GM18499 (cell line): ENCODE measurements around the gene ACVR1B.
"Not testable (repeated sequence)": the region's sequence is repeated elsewhere in the genome, so short reads cannot be mapped to it uniquely, and the experiment has no call there.

Source experiments
- ATAC-seq: cut with Tn5 transposase; IDR thresholded peaks from one replicate; pipeline ENCODE4 v1.9.1; 2021; ENCODE audit warnings: moderate number of reproducible peaks; ENCODE audit not compliant: insufficient read depth, unreplicated experiment

ACVR1B gene

DNA sequence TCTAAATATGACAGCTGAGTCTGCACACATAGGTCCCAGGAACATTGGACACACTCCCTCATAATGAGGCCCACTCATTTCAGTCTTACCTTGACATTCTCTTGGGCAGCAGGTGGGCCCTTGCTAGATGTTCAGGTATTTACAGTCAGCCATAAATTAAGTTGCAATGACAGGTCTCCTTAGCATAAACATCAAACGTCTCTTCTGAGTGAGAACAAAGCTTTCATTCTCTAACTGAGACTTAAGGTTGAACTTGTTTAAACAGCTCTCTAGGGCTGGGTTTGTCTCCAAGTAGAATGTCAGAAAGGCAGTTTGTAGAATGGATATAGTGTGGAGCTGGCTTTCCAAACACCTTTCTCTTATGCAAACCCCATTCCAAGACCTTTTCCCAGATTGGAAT lies 10.3 kb downstream of the ACVR1B start:
- no peak for ATAC-seq

DNA sequence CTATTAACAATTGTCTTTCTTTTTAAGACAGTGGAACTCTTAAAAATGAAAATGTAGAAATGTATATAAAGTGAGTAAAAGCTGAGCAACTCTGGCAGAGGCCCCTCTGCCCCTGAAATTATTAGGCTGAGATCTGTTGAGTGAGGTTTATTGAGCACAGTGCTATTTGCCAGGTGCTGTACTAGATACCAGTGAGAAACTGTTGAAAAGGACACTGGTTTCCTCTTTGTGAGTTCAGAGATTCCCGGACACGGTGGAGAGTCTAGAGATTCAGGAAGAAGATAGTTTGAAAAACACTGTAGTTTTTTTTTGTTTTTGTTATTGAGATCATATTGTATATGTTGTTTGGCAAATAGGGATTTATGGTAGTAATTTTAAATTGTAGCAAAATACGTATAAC lies 11.2 kb downstream of the ACVR1B start:
- no peak for ATAC-seq

DNA sequence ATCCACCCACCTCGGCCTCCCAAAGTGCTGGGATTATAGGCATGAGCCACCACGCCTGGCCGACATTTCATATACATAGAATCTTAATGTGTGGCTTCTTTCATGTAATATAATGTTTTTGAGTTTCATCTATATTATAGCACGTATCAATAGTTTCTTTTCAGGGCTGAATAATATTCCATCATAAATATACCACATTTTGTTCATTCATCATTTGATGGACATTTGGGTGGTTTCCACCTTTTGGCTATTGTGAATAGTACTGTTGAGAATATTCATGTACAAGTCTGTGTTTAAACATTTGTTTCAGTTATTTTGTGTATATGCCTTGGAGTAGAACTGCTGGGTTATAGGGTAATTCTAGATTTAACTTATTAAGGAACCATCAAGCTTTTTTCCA lies 12.0 kb downstream of the ACVR1B start:
- ATAC-seq = no peak

DNA sequence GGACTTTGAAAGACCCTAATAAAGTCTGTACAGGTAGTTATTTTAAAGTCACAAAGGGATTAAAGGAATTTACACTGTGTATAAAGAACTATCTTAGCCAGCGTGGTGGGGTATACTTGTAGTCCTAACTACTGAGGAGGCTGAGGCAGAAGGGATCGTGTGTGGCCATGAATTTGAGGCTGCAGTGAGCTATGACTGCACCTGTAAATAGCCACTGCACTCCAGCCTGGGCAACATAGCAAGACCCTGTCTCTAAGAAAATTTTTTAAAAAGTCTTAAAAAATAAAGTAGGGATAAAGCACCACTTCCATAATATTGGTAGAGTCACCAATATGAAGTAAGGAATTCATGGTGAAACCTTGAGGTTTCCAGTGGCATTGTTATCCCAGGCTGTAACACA lies 18.1 kb downstream of the ACVR1B start:
- no peak for ATAC-seq

DNA sequence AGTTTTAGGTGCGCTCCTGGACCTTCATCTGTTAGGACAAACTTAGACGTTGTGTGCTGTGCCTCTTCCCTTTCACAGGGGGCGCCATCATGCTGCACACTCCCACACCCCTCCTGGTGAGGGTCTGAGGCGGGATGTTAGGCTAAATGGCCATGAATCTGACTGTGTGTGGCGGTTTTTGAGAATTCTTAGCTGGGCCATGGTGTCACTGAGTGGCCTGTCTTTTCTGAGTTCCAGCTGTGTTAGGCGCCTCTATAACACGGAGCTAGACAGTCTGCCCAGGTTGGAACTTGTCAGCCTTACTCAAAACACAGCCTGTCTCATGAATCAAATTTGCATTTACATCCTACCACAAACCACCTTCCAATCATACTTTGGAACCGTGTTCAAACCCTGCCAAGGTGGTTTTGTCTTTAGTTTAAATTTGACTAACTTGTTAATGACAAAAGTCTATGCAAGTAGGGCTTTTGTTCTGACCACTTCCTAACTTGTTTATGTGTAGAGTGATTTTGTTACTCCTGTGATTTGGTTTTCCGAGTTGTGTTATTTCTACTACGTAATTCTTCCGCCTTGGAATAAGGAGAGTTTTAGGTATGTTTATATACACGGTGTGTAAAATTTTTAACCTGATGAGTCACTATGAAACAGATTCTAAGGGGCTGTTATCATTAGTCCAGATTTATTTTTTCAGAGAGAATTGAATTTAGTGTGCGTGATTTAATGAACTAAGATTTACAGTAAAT lies 19.6 kb downstream of the ACVR1B start:
- peak; percentile 82 for ATAC-seq

DNA sequence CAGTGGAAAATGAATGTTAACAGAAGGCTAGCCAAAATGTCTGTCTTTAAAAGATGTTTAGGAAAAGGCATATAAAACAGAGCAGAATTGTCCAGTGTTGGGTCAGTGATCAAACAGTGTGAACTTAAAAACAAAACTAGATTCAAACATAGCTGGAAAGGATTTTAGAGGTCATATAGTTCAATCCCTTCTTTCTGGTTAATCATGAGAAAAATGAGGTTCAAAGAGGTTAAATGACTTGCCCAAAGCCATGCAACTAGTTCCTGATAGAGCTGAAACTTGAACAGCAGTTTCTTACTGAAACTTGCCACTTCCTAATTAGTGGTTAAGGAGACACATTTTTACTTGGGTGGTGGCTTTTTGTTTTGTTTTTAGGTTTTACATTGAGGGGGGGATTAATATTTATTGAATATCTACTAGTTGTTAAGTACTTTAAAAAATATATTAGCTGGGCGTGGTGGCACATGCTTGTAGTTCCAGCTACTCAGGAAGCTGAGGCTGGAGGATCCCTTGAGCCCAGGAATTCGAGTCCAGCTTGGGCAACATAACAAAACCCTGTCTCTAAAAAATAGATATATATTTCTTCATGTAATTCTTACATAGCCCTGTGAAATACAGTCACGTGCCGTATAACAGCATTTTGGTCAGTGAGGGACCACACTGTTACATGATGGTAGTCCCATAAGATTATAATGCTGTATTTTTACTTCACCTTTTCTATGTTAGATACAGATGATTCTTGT lies 20.4 kb downstream of the ACVR1B start:
- no peak for ATAC-seq

DNA sequence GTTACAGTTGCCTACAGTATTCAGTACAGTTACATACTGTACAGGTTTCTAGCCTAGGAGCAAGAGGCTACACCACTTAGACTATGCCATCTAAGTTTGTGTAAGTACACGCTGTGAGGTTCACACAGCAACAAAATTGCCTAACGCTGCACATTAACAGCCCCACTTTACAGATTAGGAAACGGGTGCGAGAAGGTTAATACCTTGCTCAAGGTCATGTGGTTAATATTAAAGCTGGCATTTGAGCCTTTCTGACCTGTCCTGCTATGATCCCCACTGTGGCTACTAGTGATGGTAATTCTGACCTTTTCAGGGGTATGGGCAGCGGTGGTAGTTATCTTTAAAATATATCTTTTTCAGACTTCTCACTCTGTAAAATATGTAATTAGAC lies 20.9 kb downstream of the ACVR1B start:
- ATAC-seq = no peak

DNA sequence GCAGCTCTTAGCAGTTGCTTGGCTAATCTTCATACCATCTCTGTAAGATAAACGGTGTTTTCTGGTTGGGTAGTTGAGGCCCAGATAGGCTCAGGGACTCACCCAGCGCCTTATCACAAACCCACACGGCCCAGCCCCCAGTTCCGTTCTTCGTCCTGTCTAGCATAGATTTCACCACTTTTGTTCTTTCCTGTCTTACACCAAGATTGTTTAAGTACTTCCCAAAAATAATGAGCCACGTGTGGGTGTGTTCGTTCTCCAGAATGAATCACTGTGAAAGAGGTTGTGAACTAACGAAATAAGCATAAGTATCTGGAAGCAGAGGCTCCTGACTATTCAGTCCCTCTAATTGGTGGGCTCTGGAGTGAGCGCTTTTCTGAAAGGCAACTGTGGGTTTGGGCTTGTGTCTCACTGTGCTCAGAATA lies 21.4 kb downstream of the ACVR1B start:
- no peak for ATAC-seq

DNA sequence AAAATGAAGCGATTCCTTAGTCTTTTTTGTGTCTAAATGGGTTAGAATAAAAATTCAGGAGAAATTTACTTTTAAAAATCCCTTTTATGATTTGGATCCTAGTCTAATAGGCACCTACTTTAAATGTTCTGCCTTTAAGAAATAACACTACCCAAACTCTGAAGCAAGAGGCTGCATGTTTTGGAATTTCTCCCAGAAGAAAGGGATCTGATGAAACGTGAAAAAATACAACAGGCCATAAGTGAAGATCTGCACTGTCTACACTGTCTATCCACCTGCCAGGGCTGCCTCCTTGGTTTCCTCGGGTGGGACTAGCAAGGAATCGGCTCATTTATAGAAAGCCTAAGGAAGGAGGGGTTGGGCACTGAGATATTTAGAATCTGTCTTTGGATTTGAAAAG lies 22.1 kb downstream of the ACVR1B start:
- ATAC-seq = no peak

DNA sequence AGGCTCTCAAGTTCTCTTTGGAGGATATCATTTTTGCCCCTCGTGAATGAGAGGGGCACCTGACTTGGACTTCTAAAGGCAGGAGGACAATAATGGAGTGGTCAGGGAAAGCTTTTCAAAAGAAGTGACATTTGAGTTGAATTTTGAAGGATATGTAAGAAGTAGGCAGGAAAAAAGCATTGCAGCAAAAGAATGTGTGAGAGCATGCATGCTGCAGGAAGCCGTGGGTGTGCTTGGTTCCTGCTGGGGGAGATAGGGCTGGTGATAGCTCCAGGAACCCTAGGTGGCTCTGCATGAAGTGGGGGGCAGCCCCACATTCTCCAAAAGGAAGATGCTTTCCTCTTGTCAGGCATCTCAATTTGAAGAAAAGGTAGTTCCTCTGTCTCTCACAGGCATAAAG lies 23.1 kb downstream of the ACVR1B start:
- ATAC-seq = no peak

DNA sequence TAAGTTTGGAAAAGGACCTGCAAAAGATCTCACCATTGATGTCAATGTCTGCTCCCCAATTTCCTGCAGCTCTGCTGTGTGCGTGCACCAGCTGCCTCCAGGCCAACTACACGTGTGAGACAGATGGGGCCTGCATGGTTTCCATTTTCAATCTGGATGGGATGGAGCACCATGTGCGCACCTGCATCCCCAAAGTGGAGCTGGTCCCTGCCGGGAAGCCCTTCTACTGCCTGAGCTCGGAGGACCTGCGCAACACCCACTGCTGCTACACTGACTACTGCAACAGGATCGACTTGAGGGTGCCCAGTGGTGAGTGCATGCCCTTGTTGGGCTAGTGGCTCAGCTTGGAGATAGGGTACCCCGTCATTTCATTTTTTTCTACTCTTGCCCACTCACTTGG lies 23.7 kb downstream of the ACVR1B start:
- ATAC-seq = no peak

DNA sequence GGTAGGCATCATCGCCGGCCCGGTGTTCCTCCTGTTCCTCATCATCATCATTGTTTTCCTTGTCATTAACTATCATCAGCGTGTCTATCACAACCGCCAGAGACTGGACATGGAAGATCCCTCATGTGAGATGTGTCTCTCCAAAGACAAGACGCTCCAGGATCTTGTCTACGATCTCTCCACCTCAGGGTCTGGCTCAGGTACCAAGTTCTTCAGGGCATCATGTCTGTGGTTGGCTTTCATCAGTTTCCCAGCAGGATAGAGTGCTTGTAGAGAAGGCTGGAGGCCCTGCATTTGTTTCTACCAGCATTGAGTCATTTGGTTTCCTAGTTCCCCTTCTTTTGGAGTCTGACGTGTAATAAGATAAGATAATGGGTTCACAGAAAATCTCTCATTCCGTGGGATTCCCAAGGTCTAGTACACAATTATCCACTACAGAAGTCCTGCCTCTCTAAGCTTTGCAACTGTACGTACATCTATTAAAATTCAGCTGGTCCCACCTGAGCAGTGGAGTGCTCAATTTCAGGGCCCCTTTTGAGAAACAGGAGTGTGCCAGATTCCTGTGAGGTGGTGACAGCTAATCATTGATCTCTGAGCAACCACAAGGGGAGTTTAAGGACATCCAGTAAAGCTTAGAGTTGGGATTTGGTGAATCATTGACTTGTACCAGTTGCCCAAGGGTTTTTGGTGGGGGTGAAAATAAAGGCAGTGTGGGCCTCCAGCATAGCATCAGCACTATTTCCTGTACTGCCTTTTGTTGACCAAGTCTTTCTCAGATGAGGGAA lies 25.1 kb downstream of the ACVR1B start:
- ATAC-seq = no peak

DNA sequence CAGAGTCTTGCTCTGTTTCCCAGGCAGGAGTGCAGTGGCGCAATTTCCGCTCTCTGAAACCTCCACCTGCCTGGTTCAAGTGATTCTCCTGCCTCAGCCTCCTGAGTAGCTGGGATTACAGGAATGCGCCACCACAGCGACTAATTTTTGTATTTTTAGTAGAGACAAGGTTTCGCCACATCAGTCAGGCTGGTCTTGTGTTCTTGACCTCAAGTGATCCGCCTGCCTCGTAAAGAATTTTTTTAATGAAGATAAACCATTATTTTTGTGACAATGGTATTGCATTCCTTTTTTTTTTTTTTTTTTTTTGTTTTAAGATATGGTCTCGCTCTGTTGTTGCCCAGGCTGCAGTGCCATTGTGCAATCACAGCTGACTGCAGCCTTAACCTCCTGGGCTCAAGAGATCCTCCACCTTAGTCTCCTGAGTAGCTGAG lies 25.8 kb downstream of the ACVR1B start:
- no peak for ATAC-seq

DNA sequence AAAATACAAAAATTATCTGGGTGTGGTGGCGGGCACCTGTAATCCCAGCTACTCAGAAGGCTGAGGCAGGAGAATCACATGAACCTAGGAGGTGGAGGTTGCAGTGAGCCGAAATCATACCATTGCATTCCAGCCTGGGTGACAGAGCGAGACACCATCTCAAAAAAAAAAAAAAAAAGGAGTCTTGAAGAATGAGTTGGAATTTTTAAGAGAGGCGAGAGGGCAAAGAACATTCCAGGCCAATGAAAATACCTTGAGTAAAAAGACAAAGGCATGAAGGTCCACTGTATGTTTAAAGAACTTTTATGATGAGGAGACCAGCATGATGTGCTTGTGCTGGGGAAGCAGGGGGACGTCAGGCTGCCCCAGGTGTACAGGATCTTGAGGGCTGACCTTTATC lies 27.8 kb downstream of the ACVR1B start:
- ATAC-seq = not testable (repeated sequence)

DNA sequence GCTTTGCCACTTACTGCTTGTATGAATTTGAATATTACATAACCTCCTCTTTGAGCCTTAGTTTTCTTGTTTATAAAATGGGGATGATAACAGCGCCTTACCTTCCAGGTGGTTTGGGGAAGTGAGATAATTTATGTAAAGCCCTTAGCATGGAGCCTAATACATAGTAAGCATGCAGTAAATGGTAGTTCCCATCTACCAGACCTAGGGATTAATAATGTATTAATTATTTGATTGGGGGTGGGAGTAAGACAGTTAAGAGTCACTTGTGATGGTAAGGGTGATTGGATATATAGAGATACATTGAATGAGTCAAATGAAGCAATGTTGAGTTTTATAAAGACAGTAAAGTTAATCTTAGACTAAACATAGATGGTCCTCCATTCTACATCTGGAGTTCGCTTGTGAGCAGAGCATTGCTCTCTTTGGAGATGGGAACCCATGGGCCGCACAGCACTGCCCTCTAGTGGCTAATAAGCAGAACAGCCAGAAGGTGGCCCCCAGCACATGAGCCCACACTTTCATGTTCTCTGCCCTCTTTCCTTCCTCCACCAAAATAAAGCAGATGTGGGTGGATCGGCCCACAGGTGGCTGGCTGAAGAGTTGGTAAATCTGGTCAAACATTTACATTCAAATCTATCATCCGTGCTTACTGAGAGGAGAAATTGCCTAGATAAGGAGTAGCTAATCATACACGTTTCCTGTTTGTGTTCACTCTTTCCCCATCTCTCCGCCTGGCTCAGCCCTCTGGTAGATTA lies 28.7 kb downstream of the ACVR1B start:
- ATAC-seq = no peak

DNA sequence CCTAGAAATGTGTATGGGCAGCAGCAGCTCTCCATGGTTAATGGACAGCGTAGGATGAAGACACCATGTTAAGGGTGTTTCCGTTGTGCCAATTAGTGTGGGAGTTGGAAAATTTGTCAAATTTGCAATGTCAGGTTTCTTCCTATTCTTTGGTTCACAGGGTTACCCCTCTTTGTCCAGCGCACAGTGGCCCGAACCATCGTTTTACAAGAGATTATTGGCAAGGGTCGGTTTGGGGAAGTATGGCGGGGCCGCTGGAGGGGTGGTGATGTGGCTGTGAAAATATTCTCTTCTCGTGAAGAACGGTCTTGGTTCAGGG lies 29.3 kb downstream of the ACVR1B start:
- ATAC-seq = no peak

DNA sequence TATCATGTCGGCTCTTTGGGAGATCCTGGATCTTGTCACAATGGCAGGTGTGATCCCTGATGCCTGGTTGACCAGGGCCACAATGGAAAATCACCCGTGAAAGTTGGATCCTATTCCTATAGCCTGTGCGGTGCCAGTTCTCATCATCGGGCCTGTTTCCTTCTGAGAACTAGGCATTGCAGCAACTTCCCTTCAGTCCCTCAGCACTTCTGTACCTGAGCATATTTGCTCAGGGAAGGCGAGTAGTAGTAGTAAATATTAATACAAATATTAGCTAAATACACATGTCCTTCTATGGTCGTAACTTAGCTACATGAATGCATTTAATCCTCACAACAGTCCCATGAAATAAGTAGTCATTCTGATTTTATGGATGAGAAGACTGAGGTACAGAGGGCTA lies 33.2 kb downstream of the ACVR1B start:
- no peak for ATAC-seq

DNA sequence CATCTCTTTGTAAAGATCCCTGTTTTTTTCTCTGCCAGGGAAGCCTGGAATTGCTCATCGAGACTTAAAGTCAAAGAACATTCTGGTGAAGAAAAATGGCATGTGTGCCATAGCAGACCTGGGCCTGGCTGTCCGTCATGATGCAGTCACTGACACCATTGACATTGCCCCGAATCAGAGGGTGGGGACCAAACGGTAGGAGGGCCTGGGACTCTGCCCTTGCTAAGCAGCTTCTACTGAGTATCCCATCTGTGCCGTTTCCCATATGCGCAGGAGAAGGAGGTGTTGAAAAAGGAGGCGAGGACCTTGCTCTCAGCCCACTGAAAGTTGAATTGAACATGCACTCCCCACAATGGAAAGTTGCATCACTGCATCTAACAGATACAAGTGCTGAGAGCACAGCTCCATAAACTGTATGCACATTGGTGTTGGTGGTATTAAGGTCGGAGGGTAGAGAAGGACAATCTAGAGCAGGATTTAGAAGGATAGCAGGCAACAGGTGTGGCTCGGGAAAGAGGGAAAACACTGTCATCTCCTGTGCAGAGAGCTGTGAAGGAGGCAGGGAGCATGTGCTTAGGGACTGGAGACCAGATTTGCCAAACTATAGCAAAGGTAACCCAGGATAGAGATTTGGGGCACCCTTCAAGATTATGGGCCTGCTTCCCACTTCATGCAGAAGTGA lies 33.8 kb downstream of the ACVR1B start:
- ATAC-seq = no peak

DNA sequence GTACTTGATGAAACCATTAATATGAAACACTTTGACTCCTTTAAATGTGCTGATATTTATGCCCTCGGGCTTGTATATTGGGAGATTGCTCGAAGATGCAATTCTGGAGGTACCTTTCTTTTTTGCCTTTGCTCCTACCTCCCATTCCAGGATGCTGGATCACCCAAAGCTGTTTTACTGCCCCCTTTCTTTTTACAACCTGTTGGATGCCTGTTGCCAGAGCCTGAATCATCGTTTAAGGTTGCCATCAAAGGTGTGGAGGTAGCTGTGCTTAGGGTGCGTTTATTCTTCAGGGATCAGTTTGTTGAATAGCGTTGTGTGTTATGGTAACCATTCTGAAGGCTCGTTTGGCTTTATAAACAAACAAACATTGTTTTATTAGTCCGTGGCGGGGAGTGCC lies 35.3 kb downstream of the ACVR1B start:
- no peak for ATAC-seq

DNA sequence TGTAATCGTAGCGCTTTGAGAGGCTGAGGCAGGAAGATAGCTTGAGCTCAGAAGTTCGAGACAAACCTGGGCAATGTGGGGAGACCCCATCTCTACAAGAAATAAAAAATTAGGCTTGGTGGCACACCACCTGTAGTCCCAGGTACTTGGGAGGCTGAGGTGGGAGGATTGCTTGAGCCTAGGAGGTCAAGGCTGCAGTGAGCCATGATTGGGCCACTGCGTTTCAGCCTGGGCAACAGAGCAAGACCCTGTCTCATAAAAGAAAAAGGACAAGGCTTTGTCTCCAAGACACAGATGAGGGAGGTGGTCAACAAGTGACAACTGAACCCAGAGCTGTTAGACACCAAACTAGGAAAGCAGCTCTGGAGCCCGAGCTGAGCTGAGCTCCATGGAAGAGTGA lies 40.7 kb downstream of the ACVR1B start:
- no peak for ATAC-seq
